Parathyroid adenoma (tissue), 2 donors: ENCODE measurements around the gene PLEKHG7.

Source experiments
- H2AFZ ChIP-seq: fragments of 300-600 bp; sonication (generic); one replicate; pipeline ENCODE4 v1.7.0; 2017; ENCODE audit warnings: antibody characterized with exemption, mild to moderate bottlenecking
- H3K27ac ChIP-seq: fragments of 300-600 bp; sonication (generic); one replicate; pipeline ENCODE4 v1.7.0; 2017
- H3K27me3 ChIP-seq: fragments of 300-600 bp; sonication (generic); one replicate; pipeline ENCODE4 v1.7.0; 2017; ENCODE audit warnings: low read length; ENCODE audit not compliant: control insufficient read depth, insufficient read depth
- H3K36me3 ChIP-seq: fragments of 300-600 bp; sonication (generic); one replicate; pipeline ENCODE4 v1.7.0; 2017; ENCODE audit warnings: low read length; ENCODE audit not compliant: control insufficient read depth, insufficient read depth
- H3K4me1 ChIP-seq: fragments of 300-600 bp; sonication (generic); one replicate; pipeline ENCODE4 v1.7.0; 2017; ENCODE audit warnings: control low read depth
- H3K4me2 ChIP-seq: fragments of 300-600 bp; sonication (generic); one replicate; pipeline ENCODE4 v1.7.0; 2017; ENCODE audit warnings: low read length
- H3K4me3 ChIP-seq: fragments of 300-600 bp; sonication (generic); one replicate; pipeline ENCODE4 v1.7.0; 2017; ENCODE audit warnings: low read depth, low read length
- H3K79me2 ChIP-seq: fragments of 300-600 bp; sonication (generic); one replicate; pipeline ENCODE4 v1.7.0; 2017; ENCODE audit warnings: control low read depth
- H3K9ac ChIP-seq: fragments of 300-600 bp; sonication (generic); one replicate; pipeline ENCODE4 v1.7.0; 2017; ENCODE audit warnings: mild to moderate bottlenecking
- H3K9me3 ChIP-seq: fragments of 300-600 bp; sonication (generic); one replicate; pipeline ENCODE4 v1.7.0; 2017; ENCODE audit warnings: low read length; ENCODE audit not compliant: control insufficient read depth
- TF ChIP-seq, protein P1 (sequence below): fragments of 300-600 bp; sonication (generic); IDR thresholded peaks from one replicate; pipeline ENCODE4 v1.7.0; 2017; ENCODE audit warnings: antibody characterized with exemption, mild to moderate bottlenecking
- donor health status: primary hyperparathyroidism.

Gene PLEKHG7

GRCh38 chr12:92733181-92733580 lies 30.4 kb downstream of the PLEKHG7 start:
- no peak overlapping the region for H3K9ac ChIP-seq
- no peak overlapping the region for H3K4me3 ChIP-seq
- TF ChIP-seq, protein P1, sequence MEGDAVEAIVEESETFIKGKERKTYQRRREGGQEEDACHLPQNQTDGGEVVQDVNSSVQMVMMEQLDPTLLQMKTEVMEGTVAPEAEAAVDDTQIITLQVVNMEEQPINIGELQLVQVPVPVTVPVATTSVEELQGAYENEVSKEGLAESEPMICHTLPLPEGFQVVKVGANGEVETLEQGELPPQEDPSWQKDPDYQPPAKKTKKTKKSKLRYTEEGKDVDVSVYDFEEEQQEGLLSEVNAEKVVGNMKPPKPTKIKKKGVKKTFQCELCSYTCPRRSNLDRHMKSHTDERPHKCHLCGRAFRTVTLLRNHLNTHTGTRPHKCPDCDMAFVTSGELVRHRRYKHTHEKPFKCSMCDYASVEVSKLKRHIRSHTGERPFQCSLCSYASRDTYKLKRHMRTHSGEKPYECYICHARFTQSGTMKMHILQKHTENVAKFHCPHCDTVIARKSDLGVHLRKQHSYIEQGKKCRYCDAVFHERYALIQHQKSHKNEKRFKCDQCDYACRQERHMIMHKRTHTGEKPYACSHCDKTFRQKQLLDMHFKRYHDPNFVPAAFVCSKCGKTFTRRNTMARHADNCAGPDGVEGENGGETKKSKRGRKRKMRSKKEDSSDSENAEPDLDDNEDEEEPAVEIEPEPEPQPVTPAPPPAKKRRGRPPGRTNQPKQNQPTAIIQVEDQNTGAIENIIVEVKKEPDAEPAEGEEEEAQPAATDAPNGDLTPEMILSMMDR = no peak
- no peaks in the 10 kb centered on the region for H3K9me3 ChIP-seq
- no peaks in the 10 kb centered on the region for H3K79me2 ChIP-seq
- no peak overlapping the region for H3K27ac ChIP-seq
- H3K27me3 ChIP-seq = no peaks in the 10 kb centered on the region
- H3K36me3 ChIP-seq = no peaks in the 10 kb centered on the region
- H2AFZ ChIP-seq = peak overlapping the region; percentile 45
- H3K4me1 ChIP-seq = peaks cover 11% of the 10 kb centered on the region
- H3K4me2 ChIP-seq = no peak overlapping the region

DNA sequence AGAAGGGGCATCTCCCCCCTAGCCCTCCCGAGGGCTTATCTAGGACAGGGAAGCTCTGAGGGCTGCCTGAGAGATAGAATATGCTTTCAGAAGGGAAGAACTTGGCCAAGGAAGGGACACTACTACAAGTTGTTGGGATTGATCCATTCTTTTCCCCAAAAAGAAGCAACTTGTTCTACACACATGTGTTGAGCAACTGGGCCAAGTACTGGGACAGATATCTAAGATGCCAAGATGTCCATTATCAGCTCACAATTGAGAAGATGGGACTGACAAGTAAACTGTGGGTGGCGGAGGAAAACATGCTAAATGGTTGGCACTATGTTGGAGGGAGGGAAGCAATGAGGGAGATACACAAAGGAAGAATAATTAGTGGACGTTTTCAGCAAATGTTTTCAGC lies 30.9 kb downstream of the PLEKHG7 start:
- TF ChIP-seq, protein P1 = no peak
- H3K4me3 ChIP-seq = no peak overlapping the region
- no peaks in the 10 kb centered on the region for H3K9me3 ChIP-seq
- H3K9ac ChIP-seq = no peak overlapping the region
- no peaks in the 10 kb centered on the region for H3K79me2 ChIP-seq
- no peak overlapping the region for H3K4me2 ChIP-seq
- no peaks in the 10 kb centered on the region for H3K27me3 ChIP-seq
- no peak overlapping the region for H3K27ac ChIP-seq
- peaks cover 11% of the 10 kb centered on the region for H3K4me1 ChIP-seq
- peak overlapping the region; percentile 45 for H2AFZ ChIP-seq
- no peaks in the 10 kb centered on the region for H3K36me3 ChIP-seq

DNA sequence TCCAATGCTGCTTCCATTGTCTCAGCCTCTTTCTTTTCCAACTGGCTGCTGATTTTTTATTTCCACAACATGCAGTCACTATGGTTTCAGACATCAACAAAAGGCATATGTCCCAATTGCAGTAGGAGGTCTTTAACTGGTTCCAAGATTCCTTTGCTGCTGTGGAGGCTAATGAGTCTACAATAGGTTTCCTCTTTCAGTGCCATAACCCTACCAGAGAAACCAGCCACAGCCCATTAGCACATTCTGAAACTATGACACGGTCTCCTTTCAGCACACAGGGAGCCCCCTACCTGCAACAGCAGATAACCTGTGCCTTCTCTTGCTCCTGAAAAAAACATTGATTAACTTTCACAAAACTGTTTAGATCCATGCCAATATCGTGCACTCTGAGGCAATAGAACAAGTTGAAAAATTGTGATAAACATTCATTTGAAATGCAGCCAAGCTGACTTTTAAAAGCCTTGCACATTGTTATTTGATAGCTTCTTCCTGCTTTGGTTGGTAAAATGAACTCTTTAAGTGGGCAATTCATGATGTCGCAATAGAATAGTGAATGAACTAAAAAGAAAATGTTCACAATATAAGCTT lies 32.4 kb downstream of the PLEKHG7 start:
- peak overlapping the region; percentile 44 for H3K4me3 ChIP-seq
- peaks cover 11% of the 10 kb centered on the region for H3K4me1 ChIP-seq
- peak overlapping the region; percentile 61 for H2AFZ ChIP-seq
- no peak overlapping the region for H3K9ac ChIP-seq
- peak overlapping the region; percentile 68 for H3K4me2 ChIP-seq
- H3K79me2 ChIP-seq = no peaks in the 10 kb centered on the region
- TF ChIP-seq, protein P1 = no peak
- no peaks in the 10 kb centered on the region for H3K9me3 ChIP-seq
- H3K27ac ChIP-seq = peak overlapping the region; percentile 34
- no peaks in the 10 kb centered on the region for H3K36me3 ChIP-seq
- H3K27me3 ChIP-seq = no peaks in the 10 kb centered on the region

GRCh38 chr12:92736605-92737004 lies 33.8 kb downstream of the PLEKHG7 start:
- no peak overlapping the region for H3K9ac ChIP-seq
- no peak overlapping the region for H3K4me3 ChIP-seq
- H3K36me3 ChIP-seq = no peaks in the 10 kb centered on the region
- H3K27me3 ChIP-seq = no peaks in the 10 kb centered on the region
- no peak overlapping the region for H3K4me2 ChIP-seq
- H3K9me3 ChIP-seq = no peaks in the 10 kb centered on the region
- TF ChIP-seq, protein P1 = no peak
- H3K4me1 ChIP-seq = peaks cover 11% of the 10 kb centered on the region
- H2AFZ ChIP-seq = peak overlapping the region; percentile 66
- no peaks in the 10 kb centered on the region for H3K79me2 ChIP-seq
- H3K27ac ChIP-seq = no peak overlapping the region
